Amniotic stem cell (primary cell): Measurements from ENCODE around the gene FGR.

ENCODE experiments used
- DNase-seq: peaks from one replicate; lab custom pipeline; 2025; lab: John Stamatoyannopoulos, UW

Gene FGR

GRCh38 chr1:27585684-27586083 lies 49.3 kb downstream of the FGR start:
- no peak for DNase-seq

GRCh38 chr1:27584453-27584852 lies 50.5 kb downstream of the FGR start:
- DNase-seq, result no peak

- DNase-seq, result no peak
Observed at GRCh38 chr1:27583479-27583878, 51.5 kb downstream of the FGR start.

GRCh38 chr1:27581823-27582243 lies 53.2 kb downstream of the FGR start:
- DNase-seq, result no peak

- no peak for DNase-seq
Observed at GRCh38 chr1:27577504-27578188, 57.3 kb downstream of the FGR start.

GRCh38 chr1:27576806-27577227 lies 58.2 kb downstream of the FGR start:
- no peak for DNase-seq

- DNase-seq, result no peak
Observed at GRCh38 chr1:27575840-27576331, 59.1 kb downstream of the FGR start.

- peak; percentile 63 for DNase-seq
Observed at GRCh38 chr1:27574871-27575831, 59.8 kb downstream of the FGR start.

- DNase-seq, result no peak
Observed at GRCh38 chr1:27574001-27574781, 60.8 kb downstream of the FGR start.

- no peak for DNase-seq
Observed at GRCh38 chr1:27572679-27573426, 62.1 kb downstream of the FGR start.

- no peak for DNase-seq
Observed at GRCh38 chr1:27572019-27572678, 62.8 kb downstream of the FGR start.

- DNase-seq, result no peak
Observed at GRCh38 chr1:27571439-27572018, 63.5 kb downstream of the FGR start.

- DNase-seq, result no peak
Observed at GRCh38 chr1:27570784-27571183, 64.2 kb downstream of the FGR start.

- no peak for DNase-seq
Observed at GRCh38 chr1:27570356-27570755, 64.6 kb downstream of the FGR start.

- no peak for DNase-seq
Observed at GRCh38 chr1:27569506-27570291, 65.3 kb downstream of the FGR start.

- DNase-seq, result no peak
Observed at GRCh38 chr1:27569088-27569460, 65.9 kb downstream of the FGR start.

GRCh38 chr1:27568300-27569087 lies 66.5 kb downstream of the FGR start:
- peak; percentile 51 for DNase-seq

- DNase-seq, result no peak
Observed at GRCh38 chr1:27567971-27568299, 67.0 kb downstream of the FGR start.

GRCh38 chr1:27567146-27567526 lies 67.8 kb downstream of the FGR start:
- DNase-seq, result no peak
